GM20431 (cell line): ENCODE results near the gene QSER1.
"Not testable (repeated sequence)": the region's sequence is repeated elsewhere in the genome, so short reads cannot be mapped to it uniquely, and the experiment has no call there.

Experiments used
- in situ Hi-C: fragments of 300-500 bp; cut with MseI, MboI; formaldehyde crosslinking; loops from one replicate; pipeline ENCODE4 v1.15.0; 2020; ENCODE audit warnings: low sequenced_read_pairs; ENCODE audit not compliant: unreplicated experiment

The QSER1 gene

DNA sequence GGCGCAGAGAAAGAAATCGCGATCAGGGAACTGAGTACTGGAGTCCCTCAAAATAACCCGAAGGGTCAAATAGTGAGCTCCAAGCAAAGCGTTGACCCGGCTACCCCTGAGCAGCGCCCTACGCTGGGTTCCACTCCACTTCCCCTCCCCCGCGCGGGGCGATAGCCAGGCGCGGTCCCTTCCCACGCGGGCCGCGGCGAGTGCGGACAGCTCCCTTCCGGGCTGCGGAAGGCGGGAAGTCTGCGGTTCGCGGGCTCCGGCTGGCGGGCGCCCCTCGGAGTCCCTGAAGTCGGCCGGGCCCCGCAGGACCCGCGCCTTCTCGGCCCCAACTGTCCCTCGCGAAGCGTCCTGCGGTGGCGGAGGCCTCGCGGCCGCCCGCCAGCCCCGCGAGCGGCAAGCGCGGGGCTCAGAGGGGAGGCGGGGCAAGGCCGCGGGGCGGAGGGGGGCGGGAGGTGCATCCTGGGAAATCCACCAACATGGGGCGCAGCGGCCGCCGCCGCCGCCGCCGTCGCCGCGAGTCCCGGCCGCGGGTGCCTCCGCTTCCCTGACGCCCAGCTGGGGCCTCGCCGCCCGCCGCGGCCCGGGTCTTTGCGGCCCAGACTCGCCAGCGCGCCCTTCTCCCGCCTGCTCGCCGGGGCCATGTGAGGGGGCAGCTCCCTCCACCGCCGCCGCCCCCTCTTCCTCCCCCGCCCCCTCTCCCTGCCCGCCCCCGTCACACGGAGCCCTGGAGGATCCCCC lies at the start of gene QSER1:
QSER1 (plus strand) TSS at position 457 of the 738 bp plus-strand sequence. CDS start 315 bp downstream, outside the sequence.
- in situ Hi-C loops = no loop called here

GRCh38 chr11:32843544-32843943 lies 49.1 kb upstream of the QSER1 start:
- in situ Hi-C loops = no loop called here

DNA sequence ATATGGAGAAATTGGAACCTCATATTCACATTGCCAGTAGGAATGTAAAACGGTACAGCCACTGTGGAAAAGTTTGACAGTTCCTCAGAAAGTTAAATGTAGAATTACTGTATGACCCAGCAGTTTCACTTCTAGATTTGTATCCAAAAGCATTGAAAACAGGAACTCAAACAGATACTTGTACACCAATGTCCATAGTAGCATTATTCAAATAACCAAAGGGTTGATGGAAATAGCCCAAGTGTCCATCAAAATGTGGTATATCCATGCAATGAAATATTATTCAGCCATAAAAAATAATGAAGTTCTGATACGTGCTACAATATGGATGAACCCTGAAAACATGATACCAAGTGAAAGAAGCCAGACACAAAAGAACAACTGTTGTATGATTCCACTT lies 45.1 kb upstream of the QSER1 start:
- in situ Hi-C loops = no loop called here

- in situ Hi-C loops = no loop called here
These were observed 42.9 kb upstream of the QSER1 start for GRCh38 chr11:32849761-32850160.

GRCh38 chr11:32851251-32851650 lies 41.4 kb upstream of the QSER1 start:
- in situ Hi-C loops = no loop called here

DNA sequence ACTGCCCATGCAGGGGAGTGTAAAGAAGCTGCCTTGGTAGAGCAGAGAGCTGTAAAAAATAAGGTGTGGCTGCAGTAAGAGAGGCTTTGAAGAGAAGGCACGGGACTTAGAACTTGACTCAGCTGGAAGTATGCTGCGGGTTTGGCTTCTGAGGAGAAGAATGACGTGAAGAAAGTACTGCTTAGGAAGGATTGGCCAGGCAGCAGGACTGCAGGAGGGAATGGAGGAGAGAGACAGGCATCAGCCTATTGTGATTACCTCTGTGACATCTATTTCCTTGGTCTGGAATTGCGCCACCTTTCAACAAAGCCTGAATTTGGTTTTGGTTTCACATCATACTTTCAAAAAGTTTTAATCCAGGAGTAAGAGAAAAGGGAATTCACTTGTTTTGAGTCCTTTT lies 40.4 kb upstream of the QSER1 start:
- in situ Hi-C loops = no loop called here

- in situ Hi-C loops = no loop called here
These were observed 37.0 kb upstream of the QSER1 start for GRCh38 chr11:32855601-32856000.

GRCh38 chr11:32858731-32859130 lies 33.9 kb upstream of the QSER1 start:
- in situ Hi-C loops = no loop called here

DNA sequence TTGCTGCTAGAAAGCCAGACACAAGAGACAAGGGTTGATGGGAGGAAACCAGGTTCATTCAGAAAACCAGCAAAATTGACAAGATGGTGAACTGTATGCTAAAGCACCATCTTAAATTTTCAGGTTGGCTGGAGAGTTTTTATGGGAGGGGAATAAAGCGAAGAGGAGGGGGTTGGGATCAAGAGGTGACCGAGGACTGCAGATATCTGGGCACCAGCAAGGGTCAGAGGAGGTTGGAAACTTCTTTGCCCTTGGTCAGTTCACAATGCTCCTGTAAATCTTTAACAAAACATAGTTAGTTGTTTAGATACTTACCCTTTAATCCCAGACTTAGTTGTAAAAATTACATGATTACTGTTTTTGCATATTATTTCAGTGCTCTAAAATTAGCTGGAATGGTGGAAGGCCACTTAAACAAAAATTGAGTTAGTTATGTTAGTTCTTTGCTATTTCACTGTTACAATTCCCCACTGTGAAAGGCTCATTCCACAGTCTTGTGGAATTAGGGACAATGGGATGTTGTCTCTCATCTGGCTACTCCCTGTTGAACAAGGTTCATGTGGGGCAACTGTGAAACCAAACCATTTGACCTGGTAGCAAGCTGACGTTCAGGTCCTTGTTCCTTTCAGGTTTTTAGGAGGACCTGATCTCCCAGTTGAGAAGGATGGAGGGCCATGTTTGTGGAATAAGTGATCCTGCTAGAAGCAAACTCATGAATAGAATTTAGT lies 30.6 kb upstream of the QSER1 start:
- in situ Hi-C loops = no loop called here

DNA sequence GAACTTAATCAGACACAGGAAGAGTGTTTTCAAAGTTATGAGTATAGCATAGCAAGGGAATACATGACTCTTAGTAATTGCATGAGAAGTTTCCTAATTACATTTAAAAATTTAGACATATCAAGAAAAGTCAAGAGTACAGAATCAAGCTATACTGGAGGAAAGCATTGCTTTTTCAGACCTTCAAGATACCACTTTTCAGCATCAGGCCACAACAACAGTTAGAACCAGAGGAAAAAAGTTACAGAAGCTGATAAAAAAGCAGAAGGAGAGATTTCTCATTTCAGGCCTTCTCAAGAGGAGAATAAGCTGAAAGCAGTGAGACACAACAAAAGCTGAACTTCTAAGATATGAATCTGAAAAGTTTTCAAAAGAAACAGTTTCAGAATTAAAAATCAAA lies 28.1 kb upstream of the QSER1 start:
- in situ Hi-C loops = no loop called here

- in situ Hi-C loops = not testable (repeated sequence)
These were observed 23.9 kb upstream of the QSER1 start for GRCh38 chr11:32868752-32869151.

DNA sequence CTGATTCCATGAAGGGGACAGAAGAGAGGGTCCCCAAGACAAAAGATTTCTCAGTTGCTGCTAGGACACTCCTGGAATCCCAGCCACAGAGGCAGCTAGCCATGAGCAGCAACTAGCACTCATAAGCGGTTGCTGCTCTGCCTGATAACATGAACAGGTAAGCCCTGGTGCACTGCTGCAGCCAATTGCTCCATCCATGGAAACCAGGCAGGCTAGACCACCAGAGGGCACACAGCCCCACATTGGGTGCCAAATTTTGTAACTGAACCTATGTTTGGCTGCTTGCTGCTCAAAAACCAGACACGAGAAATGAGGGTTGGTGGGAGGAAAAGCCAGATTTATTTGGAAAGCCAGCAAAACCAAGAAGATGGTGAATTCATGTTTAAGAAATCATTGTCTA lies 21.9 kb upstream of the QSER1 start:
- in situ Hi-C loops = no loop called here

- in situ Hi-C loops = no loop called here
These were observed 18.5 kb upstream of the QSER1 start for GRCh38 chr11:32874132-32874531.

DNA sequence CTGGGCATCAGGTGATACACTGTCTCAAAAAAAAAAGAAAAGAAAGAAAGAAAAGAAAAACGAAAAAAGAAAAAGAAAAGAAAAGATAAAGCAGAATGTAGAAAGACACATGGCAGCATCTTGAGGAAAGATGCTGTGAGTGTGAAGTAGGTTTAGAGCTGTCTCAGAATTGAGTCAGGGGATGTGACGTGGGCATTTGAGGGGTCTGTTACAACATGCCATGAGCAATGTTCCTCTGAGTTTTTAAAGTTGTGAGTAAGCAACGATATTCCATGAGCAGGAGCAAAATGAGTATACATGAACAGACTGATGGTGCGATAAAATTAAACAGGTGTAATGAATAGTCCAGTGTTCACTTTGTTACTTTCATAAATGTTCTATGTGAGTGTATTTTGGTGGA lies 11.3 kb upstream of the QSER1 start:
- in situ Hi-C loops = no loop called here

GRCh38 chr11:32883421-32883820 lies 9.2 kb upstream of the QSER1 start:
- in situ Hi-C loops = no loop called here

GRCh38 chr11:32884023-32884422 lies 8.6 kb upstream of the QSER1 start:
- in situ Hi-C loops = no loop called here

GRCh38 chr11:32884770-32885384 lies 7.7 kb upstream of the QSER1 start:
- in situ Hi-C loops = no loop called here

DNA sequence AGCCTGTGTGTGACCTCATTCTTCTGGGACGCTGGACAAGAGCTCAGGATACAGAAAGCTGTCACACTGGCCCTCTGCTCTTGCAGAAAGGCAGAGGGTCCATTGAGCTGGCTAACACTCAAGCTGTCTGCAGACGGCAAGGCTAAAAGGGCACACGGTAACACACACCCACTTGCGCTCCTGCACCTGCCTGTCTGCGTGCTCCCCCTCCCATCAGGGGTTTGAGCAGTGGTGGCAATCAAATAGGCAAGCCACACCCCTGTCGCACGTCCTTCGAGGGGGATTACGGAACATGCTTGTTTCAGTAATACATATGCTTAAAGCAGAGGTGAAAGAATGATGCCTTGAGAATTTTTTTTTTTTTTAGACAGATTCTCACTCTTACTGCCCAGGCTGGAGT lies 7.1 kb upstream of the QSER1 start:
- in situ Hi-C loops = no loop called here

DNA sequence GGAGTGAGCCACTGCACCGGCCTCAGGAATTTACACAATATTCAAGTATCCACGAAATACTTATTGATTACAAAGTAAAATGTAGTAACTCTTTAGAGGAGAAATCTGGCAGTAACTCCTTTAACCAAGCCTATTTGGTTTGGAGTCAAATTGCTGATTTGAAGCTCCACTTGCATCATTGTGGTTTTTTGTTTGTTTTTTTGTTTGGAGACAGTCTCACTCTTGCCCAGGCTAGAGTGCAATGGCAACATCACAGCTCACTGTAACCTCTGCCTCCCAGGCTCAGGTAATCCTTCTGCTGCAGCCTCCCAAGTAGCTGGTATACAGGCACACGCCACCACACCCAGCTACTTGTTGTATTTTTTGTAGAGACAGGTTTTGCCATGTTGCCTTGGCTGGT lies 6.4 kb upstream of the QSER1 start:
- in situ Hi-C loops = no loop called here

- in situ Hi-C loops = not testable (repeated sequence)
These were observed 4.8 kb upstream of the QSER1 start for GRCh38 chr11:32887707-32888383.

DNA sequence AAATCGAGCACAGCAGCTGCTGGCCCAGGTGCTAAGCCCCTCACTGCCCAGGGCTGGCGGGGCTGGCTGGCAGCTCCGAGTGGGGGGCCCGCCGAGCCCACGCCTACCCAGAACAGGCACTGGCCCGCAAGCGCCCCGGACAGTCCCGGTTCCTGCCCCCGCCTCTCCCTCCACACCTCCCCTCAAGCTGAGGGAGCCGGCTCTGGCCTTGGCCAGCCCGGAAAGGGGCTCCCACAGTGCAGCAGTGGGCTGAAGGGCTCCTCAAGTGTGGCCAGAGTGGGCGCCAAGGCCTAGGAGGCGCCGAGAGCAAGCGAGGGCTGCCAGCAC lies 4.3 kb upstream of the QSER1 start:
- in situ Hi-C loops = not testable (repeated sequence)
